HCT116 (cell line): Measurements from ENCODE around the gene PCCA. TPM values are rescaled to one million over a fixed set of nuclear protein-coding genes. Genes with fewer than 3 reads are reported as not detected.
A peak's percentile ranks its signal among the peaks of the same experiment; 100 is the strongest.

Experiments used
- ATAC-seq: fragments of 200-7000 bp; cut with Tn5 transposase; 2 replicates; pipeline ENCODE4 v1.9.1; 2020; ENCODE audit warnings: mild to moderate bottlenecking, moderate library complexity
- BruUV-seq: library from RNA; stranded (reverse); fragments of 400-500 nt; replicated peaks from 2 replicates; lab custom pipeline; 2021; lab: Mats Ljungman, UMichigan
- CTCF ChIA-PET: fragments of 300-600 bp; sonication (Branson Sonifier 250); formaldehyde crosslinking; loops from one replicate; lab custom pipeline; 2021; ENCODE audit warnings: antibody characterized with exemption; lab: Charles Lee
- POLR2A ChIA-PET: fragments of 300-600, 350-600 bp; sonication (Branson Sonifier 250); formaldehyde crosslinking; loops from one replicate; lab custom pipeline; 2021; ENCODE audit warnings: antibody characterized with exemption; lab: Charles Lee
- RAD21 ChIA-PET, 2 experiments: fragments of 300-600 bp; sonication (Branson Sonifier 250); formaldehyde crosslinking; loops; one replicate each; lab custom pipeline; 2023; ENCODE audit warnings: low total read pairs in 2 of 2; ENCODE audit not compliant: uncharacterized antibody in 2 of 2, unreplicated experiment in 2 of 2, low non-redundant PET in 1 of 2; lab: Charles Lee
- DNase-seq: peaks from one replicate; pipeline ENCODE4 v3.0.0-alpha.2; 2010; ENCODE audit warnings: low read depth, low spot score
- H2AFZ ChIP-seq: fragments of 200-600 bp; shearing (Covaris generic), sonication (generic); 2 replicates; pipeline ENCODE4 v1.6.1; 2017; ENCODE audit warnings: low read depth, mixed run types, mixed read lengths, antibody characterized with exemption, low read length; ENCODE audit not compliant: poor library complexity, severe bottlenecking
- H3K27ac ChIP-seq: 2 replicates; pipeline ENCODE4 v1.5.1; 2012; ENCODE audit warnings: low read depth, low read length
- H3K27me3 ChIP-seq: fragments of 200-600 bp; sonication (generic); 2 replicates; pipeline ENCODE4 v1.6.1; 2016; ENCODE audit warnings: mixed run types, low read length, mixed read lengths; ENCODE audit not compliant: insufficient read depth
- H3K36me3 ChIP-seq, 2 experiments: fragments of 200-500 bp in 1 of 2; fragments of 200-600 bp in 1 of 2; sonication (Bioruptor generic) in 1 of 2; sonication (generic) in 1 of 2; 2 replicates each; pipeline versions ENCODE4 v1.5.1 to v1.6.1; 2014 to 2016; ENCODE audit warnings: low read length in 2 of 2, inconsistent platforms in 1 of 2, mixed read lengths in 1 of 2, mixed run types in 1 of 2; ENCODE audit not compliant: insufficient read depth in 2 of 2, control insufficient read depth in 1 of 2
- H3K4me1 ChIP-seq, 2 experiments: fragments of 200-600 bp in 1 of 2; sonication (generic) in 1 of 2; 2 replicates each; pipeline versions ENCODE4 v1.5.1 to v1.6.1; 2012 to 2017; ENCODE audit warnings: low read length in 2 of 2, inconsistent platforms in 1 of 2, mild to moderate bottlenecking in 1 of 2, mixed read lengths in 1 of 2, mixed run types in 1 of 2, moderate library complexity in 1 of 2; ENCODE audit not compliant: insufficient read depth in 2 of 2, control insufficient read depth in 1 of 2
- H3K4me2 ChIP-seq: fragments of 200-600 bp; sonication (generic); 2 replicates; pipeline ENCODE4 v1.6.1; 2017; ENCODE audit warnings: mixed run types, low read length, mixed read lengths
- H3K4me3 ChIP-seq, 2 experiments: fragments of 200-600 bp in 1 of 2; sonication (generic) in 1 of 2; replicated peaks in 1 of 2; 2 replicates each; pipeline ENCODE4 v1.5.1; 2011 to 2016; ENCODE audit warnings: low read length in 2 of 2, control low read depth in 1 of 2, low read depth in 1 of 2, mild to moderate bottlenecking in 1 of 2, mixed read lengths in 1 of 2, mixed run types in 1 of 2
- H3K79me2 ChIP-seq: fragments of 200-600 bp; sonication (generic); 2 replicates; pipeline ENCODE4 v1.6.1; 2017; ENCODE audit warnings: mild to moderate bottlenecking, mixed run types, low read length, moderate library complexity, mixed read lengths; ENCODE audit not compliant: insufficient read depth
- H3K9ac ChIP-seq: fragments of 200-600 bp; sonication (generic); 2 replicates; pipeline ENCODE4 v1.6.1; 2016; ENCODE audit warnings: low read length, mixed read lengths
- H3K9me2 ChIP-seq: fragments of 200-600 bp; sonication (generic), shearing (Covaris generic); 2 replicates; pipeline ENCODE4 v1.6.1; 2017; ENCODE audit warnings: mixed run types, mild to moderate bottlenecking, moderate library complexity; ENCODE audit not compliant: insufficient read depth
- H3K9me3 ChIP-seq, 2 experiments: fragments of 200-500 bp in 1 of 2; fragments of 200-600 bp in 1 of 2; sonication (Bioruptor generic) in 1 of 2; sonication (generic) in 1 of 2; 2 replicates each; pipeline ENCODE4 v1.6.1; 2014 to 2017; ENCODE audit warnings: low read length in 2 of 2, mixed read lengths in 2 of 2, inconsistent platforms in 1 of 2, low read depth in 1 of 2, mild to moderate bottlenecking in 1 of 2, mixed run types in 1 of 2, moderate library complexity in 1 of 2; ENCODE audit not compliant: control insufficient read depth in 1 of 2, insufficient read depth in 1 of 2
- H4K20me1 ChIP-seq: fragments of 200-600 bp; sonication (generic), shearing (Covaris generic); 2 replicates; pipeline ENCODE4 v1.6.1; 2017; ENCODE audit warnings: mixed run types, mild to moderate bottlenecking, moderate library complexity; ENCODE audit not compliant: insufficient read depth
- ATF3 ChIP-seq: IDR thresholded peaks from 2 replicates; pipeline ENCODE4 v1.6.1; 2012
- CBX3 ChIP-seq: IDR thresholded peaks from 2 replicates; pipeline ENCODE4 v1.6.1; 2012; ENCODE audit warnings: low read depth
- CEBPB ChIP-seq: IDR thresholded peaks from 2 replicates; pipeline ENCODE4 v1.6.1; 2012; ENCODE audit warnings: low read depth
- CTCF ChIP-seq, 3 experiments: fragments of 200-600 bp in 1 of 3; sonication (generic) in 1 of 3; IDR thresholded peaks in 2 of 3; conservative IDR thresholded peaks in 1 of 3; 2 replicates each; pipeline ENCODE4 v1.5.1; 2012 to 2017; ENCODE audit warnings: low read depth in 2 of 3, low read length in 2 of 3, antibody characterized with exemption in 1 of 3, borderline replicate concordance in 1 of 3, control low read depth in 1 of 3, mild to moderate bottlenecking in 1 of 3, mixed read lengths in 1 of 3, mixed run types in 1 of 3, moderate library complexity in 1 of 3; ENCODE audit not compliant: insufficient read depth in 1 of 3
- EGR1 ChIP-seq: IDR thresholded peaks from 2 replicates; pipeline ENCODE4 v1.6.1; 2012; ENCODE audit warnings: low read depth
- ELF1 ChIP-seq: IDR thresholded peaks from 2 replicates; pipeline ENCODE4 v1.6.1; 2012; ENCODE audit warnings: low read depth, borderline replicate concordance
- EZH2 ChIP-seq: fragments of 200-600 bp; sonication (generic); IDR thresholded peaks from 2 replicates; pipeline ENCODE4 v1.6.1; 2017; ENCODE audit warnings: antibody characterized with exemption, mixed run types
- FOSL1 ChIP-seq: IDR thresholded peaks from 2 replicates; pipeline ENCODE4 v1.6.1; 2012; ENCODE audit warnings: low read depth
- JUND ChIP-seq: IDR thresholded peaks from 2 replicates; pipeline ENCODE4 v1.6.1; 2012
- MAX ChIP-seq: IDR thresholded peaks from 2 replicates; pipeline ENCODE4 v1.6.1; 2012
- POLR2AphosphoS5 ChIP-seq: IDR thresholded peaks from 2 replicates; pipeline ENCODE4 v1.6.1; 2011; ENCODE audit warnings: mild to moderate bottlenecking, low read depth, low read length, moderate library complexity
- RAD21 ChIP-seq: IDR thresholded peaks from 2 replicates; pipeline ENCODE4 v1.6.1; 2012; ENCODE audit warnings: low read depth, mild to moderate bottlenecking
- SP1 ChIP-seq: IDR thresholded peaks from 2 replicates; pipeline ENCODE4 v1.6.1; 2012; ENCODE audit warnings: low read depth
- SRF ChIP-seq: IDR thresholded peaks from 2 replicates; pipeline ENCODE4 v1.6.1; 2012; ENCODE audit warnings: low read depth
- TCF7L2 ChIP-seq: IDR thresholded peaks from 2 replicates; pipeline ENCODE4 v1.7.0; 2011; ENCODE audit warnings: borderline replicate concordance, inconsistent platforms; ENCODE audit not compliant: insufficient read depth, insufficient read length; ENCODE audit errors: extremely low read depth
- ZBTB33 ChIP-seq: IDR thresholded peaks from 2 replicates; pipeline ENCODE4 v1.6.1; 2011; ENCODE audit warnings: mild to moderate bottlenecking, low read length, moderate library complexity; ENCODE audit not compliant: insufficient replicate concordance; ENCODE audit errors: extremely low read depth
- ZNF274 ChIP-seq: fragments of 200-500 bp; sonication (Bioruptor generic); IDR thresholded peaks from 2 replicates; pipeline ENCODE4 v1.6.1; 2014; ENCODE audit warnings: mild to moderate bottlenecking, low read depth, low read length, inconsistent platforms
- intact Hi-C: fragments of 100-400 bp; cut with micrococcal nuclease; formaldehyde crosslinking; loops from 2 replicates; pipeline ENCODE4 v1.10.0; 2022
- total RNA-seq: library from RNA; stranded (reverse); gene quantifications from one replicate; pipeline ENCODE4 v1.2.1, GENCODE V29; 2021; ENCODE audit not compliant: unreplicated experiment

PCCA gene
- total RNA-seq, 1 experiment from 2014 or later: 23.0 TPM

- TF ChIP-seq SRF (no peak), JUND (peak; percentile 63), ELF1 (no peak), POLR2AphosphoS5 (no peak), ATF3 (peak; percentile 46; the same call in 1 of the 2 replicates), EGR1 (no peak), RAD21 (no peak)
These were observed 43.1 kb downstream of the PCCA start (continued) for GRCh38 chr13:100131863-100132574.

GRCh38 chr13:100138859-100139491, 50.1 kb downstream of the PCCA start:
- CTCF ChIA-PET: no interaction called here
- POLR2A ChIA-PET: no interaction called here
- H3K9me3 ChIP-seq: no peaks in the 10 kb centered on the region

More at GRCh38 chr13:100138859-100139491, 50.1 kb downstream of the PCCA start:
- Histone ChIP-seq H3K79me2 (no peaks in the 10 kb centered on the region), H3K36me3 (no peaks in the 10 kb centered on the region), H3K9me2 (no peaks in the 10 kb centered on the region), H3K9ac (no peak overlapping the region), H3K4me2 (no peak overlapping the region), H3K4me1 (peaks cover 0 to 5% of the 10 kb centered on the region in 2 experiments; a peak in 2 of 4 replicates), H3K27ac (no peak overlapping the region), H3K4me3 (no peak overlapping the region), H3K27me3 (no peaks in the 10 kb centered on the region), H2AFZ (no peak overlapping the region), H4K20me1 (no peaks in the 10 kb centered on the region)
- ATAC-seq (no peak), DNase-seq (no peak)
- TF ChIP-seq TCF7L2 (no peak), SP1 (no peak), ZNF274 (no peak), MAX (no peak), SRF (no peak), EGR1 (no peak), EZH2 (no peak), FOSL1 (no peak), CBX3 (no peak), POLR2AphosphoS5 (no peak), CTCF (IDR thresholded peaks at IDR 0.05 in 2 of 3, conservative IDR thresholded peaks at IDR 0.05 in 1 of 3; ENCODE audit: borderline replicate concordance in 1 of 3, insufficient read depth in 1 of 3, low read depth in 2 of 3, low read length in 2 of 3) (no peak), JUND (no peak), CEBPB (no peak), ELF1 (no peak), ZBTB33 (no peak)
- intact Hi-C loops: no loop called here
- no TSS peak for BruUV-seq
- RAD21 ChIA-PET: interaction anchor here in 1 of 2 experiments (0.7 kb wide), 1 partner anchor 625 kb away, joined by 3 read pairs; no protein-coding TSS in a partner anchor
